Glutamatergic neuron (in vitro differentiated cells): Measurements from ENCODE around the gene DMXL2. TPM values are rescaled to one million over a fixed set of nuclear protein-coding genes. Genes with fewer than 3 reads are reported as not detected.

Experiments used
- DNase-seq: peaks from one replicate; pipeline ENCODE4 v3.0.0; 2022
- H3K27ac Mint-ChIP-seq: one replicate; pipeline ENCODE4 v1.8.0; 2020; ENCODE audit warnings: mild to moderate bottlenecking, mixed read lengths, inconsistent platforms; ENCODE audit not compliant: unreplicated experiment
- H3K27me3 Mint-ChIP-seq: one replicate; pipeline ENCODE4 v1.8.0; 2020; ENCODE audit warnings: mild to moderate bottlenecking, moderate library complexity, mixed read lengths, inconsistent platforms; ENCODE audit not compliant: unreplicated experiment
- H3K36me3 Mint-ChIP-seq: one replicate; pipeline ENCODE4 v1.8.0; 2020; ENCODE audit warnings: mild to moderate bottlenecking, mixed read lengths, inconsistent platforms; ENCODE audit not compliant: unreplicated experiment
- H3K4me1 Mint-ChIP-seq: one replicate; pipeline ENCODE4 v1.8.0; 2020; ENCODE audit warnings: mild to moderate bottlenecking, low read depth, mixed read lengths, inconsistent platforms; ENCODE audit not compliant: unreplicated experiment
- H3K4me3 Mint-ChIP-seq: one replicate; pipeline ENCODE4 v1.8.0; 2020; ENCODE audit warnings: mild to moderate bottlenecking, mixed read lengths, inconsistent platforms; ENCODE audit not compliant: unreplicated experiment
- H3K9me3 Mint-ChIP-seq: one replicate; pipeline ENCODE4 v1.8.0; 2020; ENCODE audit warnings: mild to moderate bottlenecking, moderate library complexity, mixed read lengths, inconsistent platforms; ENCODE audit not compliant: unreplicated experiment
- total RNA-seq: library from RNA; stranded (reverse); fragmentation: NEBNext Ultra II Directional; extraction: Animal tissue kit (Norgen Biotek cat#: 25700); gene quantifications from one replicate; pipeline ENCODE4 v1.2.1, GENCODE V29; 2021; ENCODE audit not compliant: unreplicated experiment
- TF ChIP-seq, protein P1 (sequence below): fragments of 200-600 bp; sonication (generic); IDR thresholded peaks from one replicate; pipeline ENCODE4 v1.5.0; 2021; ENCODE audit not compliant: partially characterized antibody, unreplicated experiment

DMXL2 gene
- total RNA-seq, 1 donor from 2014 or later = 48.2 TPM

GRCh38 chr15:51558411-51558810, 64.2 kb downstream of the DMXL2 start:
- TF ChIP-seq, protein P1, sequence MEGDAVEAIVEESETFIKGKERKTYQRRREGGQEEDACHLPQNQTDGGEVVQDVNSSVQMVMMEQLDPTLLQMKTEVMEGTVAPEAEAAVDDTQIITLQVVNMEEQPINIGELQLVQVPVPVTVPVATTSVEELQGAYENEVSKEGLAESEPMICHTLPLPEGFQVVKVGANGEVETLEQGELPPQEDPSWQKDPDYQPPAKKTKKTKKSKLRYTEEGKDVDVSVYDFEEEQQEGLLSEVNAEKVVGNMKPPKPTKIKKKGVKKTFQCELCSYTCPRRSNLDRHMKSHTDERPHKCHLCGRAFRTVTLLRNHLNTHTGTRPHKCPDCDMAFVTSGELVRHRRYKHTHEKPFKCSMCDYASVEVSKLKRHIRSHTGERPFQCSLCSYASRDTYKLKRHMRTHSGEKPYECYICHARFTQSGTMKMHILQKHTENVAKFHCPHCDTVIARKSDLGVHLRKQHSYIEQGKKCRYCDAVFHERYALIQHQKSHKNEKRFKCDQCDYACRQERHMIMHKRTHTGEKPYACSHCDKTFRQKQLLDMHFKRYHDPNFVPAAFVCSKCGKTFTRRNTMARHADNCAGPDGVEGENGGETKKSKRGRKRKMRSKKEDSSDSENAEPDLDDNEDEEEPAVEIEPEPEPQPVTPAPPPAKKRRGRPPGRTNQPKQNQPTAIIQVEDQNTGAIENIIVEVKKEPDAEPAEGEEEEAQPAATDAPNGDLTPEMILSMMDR = no peak
- Mint-ChIP-seq H3K9me3 (no peaks in the 10 kb centered on the region), H3K27ac (no peak overlapping the region), H3K27me3 (no peaks in the 10 kb centered on the region), H3K4me3 (no peak overlapping the region), H3K36me3 (no peaks in the 10 kb centered on the region), H3K4me1 (no peaks in the 10 kb centered on the region)
- no peak for DNase-seq

- TF ChIP-seq, protein P1 = no peak
- Mint-ChIP-seq H3K9me3 (no peaks in the 10 kb centered on the region), H3K4me1 (no peaks in the 10 kb centered on the region), H3K27ac (no peak overlapping the region), H3K4me3 (no peak overlapping the region), H3K36me3 (no peaks in the 10 kb centered on the region), H3K27me3 (no peaks in the 10 kb centered on the region)
- no peak for DNase-seq
These were observed 71.7 kb downstream of the DMXL2 start for GRCh38 chr15:51550841-51551240.

DNA sequence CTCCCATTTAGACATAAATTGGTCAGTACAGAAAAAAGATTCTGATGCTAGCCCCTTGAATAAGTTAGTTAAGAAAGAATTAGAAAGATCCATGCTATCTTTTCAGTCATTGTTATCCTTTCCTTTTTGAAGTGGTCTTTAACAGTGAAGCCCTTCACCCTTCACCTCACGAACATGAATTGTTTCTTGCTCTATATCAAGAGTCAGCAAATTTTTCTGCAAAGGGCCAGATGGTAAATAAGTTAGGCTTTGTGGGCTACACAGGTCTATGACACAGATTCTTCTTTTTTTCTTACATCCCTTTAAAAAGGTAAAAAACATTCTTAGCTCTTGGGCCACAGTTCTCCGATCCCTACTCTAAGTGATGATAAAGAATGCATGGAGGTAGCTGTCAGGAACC, 74.9 kb downstream of the DMXL2 start:
- H3K27ac Mint-ChIP-seq = no peak overlapping the region
- H3K27me3 Mint-ChIP-seq = no peaks in the 10 kb centered on the region
- no peak overlapping the region for H3K4me3 Mint-ChIP-seq
- no peaks in the 10 kb centered on the region for H3K9me3 Mint-ChIP-seq
- no peak for DNase-seq
- H3K36me3 Mint-ChIP-seq = no peaks in the 10 kb centered on the region
- TF ChIP-seq, protein P1 = no peak
- no peaks in the 10 kb centered on the region for H3K4me1 Mint-ChIP-seq

- no peak overlapping the region for H3K4me3 Mint-ChIP-seq
- H3K27me3 Mint-ChIP-seq = no peaks in the 10 kb centered on the region
- H3K4me1 Mint-ChIP-seq = no peaks in the 10 kb centered on the region
- TF ChIP-seq, protein P1 = peak; percentile 69
- H3K27ac Mint-ChIP-seq = no peak overlapping the region
- peaks cover under 1% of the 10 kb centered on the region for H3K36me3 Mint-ChIP-seq
- DNase-seq = no peak
- no peaks in the 10 kb centered on the region for H3K9me3 Mint-ChIP-seq
These were observed 85.5 kb downstream of the DMXL2 start for GRCh38 chr15:51536965-51537574.

DNA sequence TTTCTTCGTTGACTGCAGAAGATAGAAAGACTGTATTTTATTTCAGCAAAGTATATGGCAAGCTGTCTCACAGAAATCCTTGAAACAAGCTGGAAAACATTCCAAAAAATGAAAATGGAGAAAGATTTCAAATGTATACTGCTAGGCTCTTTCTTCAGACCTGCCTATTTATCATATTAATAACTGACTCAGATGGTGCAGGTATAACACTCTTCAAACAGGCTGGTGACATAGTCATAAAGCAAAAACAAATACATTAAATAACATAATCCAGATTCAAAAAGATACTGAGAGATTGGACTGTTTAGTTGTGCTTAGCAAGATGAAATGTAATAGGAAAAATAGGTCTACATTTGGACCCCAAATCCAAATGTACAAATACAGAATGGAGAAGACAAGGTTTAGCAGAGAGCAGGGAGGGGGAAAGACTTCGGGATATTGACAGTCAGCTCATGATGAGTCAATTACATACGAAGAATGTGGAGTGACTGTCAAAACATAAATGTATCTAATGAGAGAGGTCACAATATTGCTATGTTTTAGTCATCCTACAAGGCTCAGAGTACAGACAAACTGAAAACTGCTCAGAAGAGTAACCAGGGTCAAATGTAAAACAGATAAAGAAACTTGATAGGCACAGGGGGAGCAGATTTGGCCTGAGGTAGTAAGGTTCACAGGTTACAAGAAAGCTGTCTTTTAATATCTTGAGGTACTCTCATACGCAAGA, 88.7 kb downstream of the DMXL2 start:
- Mint-ChIP-seq H3K4me3 (no peak overlapping the region), H3K27me3 (no peaks in the 10 kb centered on the region), H3K4me1 (no peaks in the 10 kb centered on the region), H3K27ac (no peak overlapping the region), H3K36me3 (peaks cover 22% of the 10 kb centered on the region), H3K9me3 (peaks cover 3% of the 10 kb centered on the region)
- TF ChIP-seq, protein P1 = no peak
- DNase-seq = no peak
